Nephron (organoid): ENCODE data around the gene FBXO31.

Source experiments
- H3K27ac Mint-ChIP-seq, 3 experiments: 2 replicates each; pipeline ENCODE4 v1.8.0; 2020; ENCODE audit warnings: mixed read lengths in 3 of 3, mild to moderate bottlenecking in 2 of 3, moderate library complexity in 1 of 3
- H3K27me3 Mint-ChIP-seq: 2 replicates; pipeline ENCODE4 v1.8.0; 2021; ENCODE audit warnings: low read depth, mild to moderate bottlenecking, moderate library complexity, mixed read lengths
- H3K36me3 Mint-ChIP-seq: 2 replicates; pipeline ENCODE4 v1.8.0; 2020; ENCODE audit warnings: low read depth, mixed read lengths
- H3K4me1 Mint-ChIP-seq: 2 replicates; pipeline ENCODE4 v1.8.0; 2020; ENCODE audit warnings: mixed read lengths
- H3K4me3 Mint-ChIP-seq, 3 experiments: 2 replicates each; pipeline ENCODE4 v1.8.0; 2020; ENCODE audit warnings: mild to moderate bottlenecking in 3 of 3, mixed read lengths in 3 of 3, moderate library complexity in 2 of 3
- H3K9me3 Mint-ChIP-seq: 2 replicates; pipeline ENCODE4 v1.8.0; 2020; ENCODE audit warnings: mixed read lengths
- CTCF ChIP-seq, 3 experiments: fragments of 200-600 bp; sonication (generic); IDR thresholded peaks; one replicate each; pipeline ENCODE4 v1.5.0; 2021; ENCODE audit warnings: antibody characterized with exemption in 3 of 3; ENCODE audit not compliant: unreplicated experiment in 3 of 3

FBXO31 gene

DNA sequence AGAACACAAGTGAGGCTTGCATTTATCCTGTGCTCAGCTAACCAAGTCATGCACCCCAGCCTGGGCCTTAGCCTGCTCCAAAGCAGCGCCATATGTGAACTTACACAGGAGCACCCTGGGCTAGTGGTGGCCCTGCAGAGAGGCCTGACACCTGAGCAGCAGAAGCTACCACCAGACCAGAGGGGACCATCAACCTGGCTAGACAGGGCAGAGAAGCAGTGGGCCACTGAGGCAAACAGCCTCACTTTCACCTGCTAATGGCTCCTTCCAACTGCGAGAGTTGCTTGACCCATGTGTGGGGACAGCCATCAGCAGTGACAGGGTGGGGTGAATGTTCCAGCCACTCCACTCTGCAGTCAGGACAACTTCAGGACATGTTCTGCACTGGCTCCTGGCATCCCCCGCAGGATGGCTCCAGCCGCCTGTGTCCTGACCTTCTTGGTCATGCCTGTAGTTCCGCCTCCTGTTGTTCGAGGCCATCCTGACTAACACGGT is 63.5 kb downstream of the FBXO31 start:
- no peaks in the 10 kb centered on the region for H3K36me3 Mint-ChIP-seq
- peak overlapping the region in 1 of 3 experiments; percentile 43 for H3K4me3 Mint-ChIP-seq
- TF ChIP-seq CTCF (IDR thresholded peaks at IDR 0.05; ENCODE audit: unreplicated experiment in 3 of 3) = no peak
- H3K4me1 Mint-ChIP-seq = peaks cover 7% of the 10 kb centered on the region
- no peaks in the 10 kb centered on the region for H3K9me3 Mint-ChIP-seq
- H3K27me3 Mint-ChIP-seq = no peaks in the 10 kb centered on the region
- no peak overlapping the region for H3K27ac Mint-ChIP-seq

DNA sequence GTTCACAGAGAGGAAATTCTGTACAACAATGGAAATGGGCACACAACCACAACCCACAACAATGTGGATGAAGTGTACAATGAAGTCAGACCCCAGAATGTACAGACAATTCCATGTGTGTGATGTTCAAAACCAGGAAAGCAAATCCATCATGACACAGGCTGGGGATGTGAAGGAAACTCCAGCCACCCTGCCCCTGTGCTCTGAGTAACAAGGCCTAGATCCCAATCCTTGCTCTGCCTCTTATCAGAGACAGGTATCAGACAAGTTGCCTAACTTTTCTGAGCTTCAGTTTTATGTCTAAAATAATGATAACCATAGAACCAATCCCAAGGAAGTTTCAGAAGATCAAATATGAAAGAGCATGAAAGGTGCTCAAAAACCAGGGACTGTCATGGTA is 64.6 kb downstream of the FBXO31 start:
- Mint-ChIP-seq H3K27me3 (no peaks in the 10 kb centered on the region), H3K36me3 (no peaks in the 10 kb centered on the region), H3K4me1 (peaks cover 7% of the 10 kb centered on the region), H3K9me3 (no peaks in the 10 kb centered on the region), H3K4me3 (peak overlapping the region; percentile 94 to 97 (median 97)), H3K27ac (peak overlapping the region in 2 of 3 experiments; percentile 27 to 99)
- TF ChIP-seq CTCF (IDR thresholded peaks at IDR 0.05; ENCODE audit: unreplicated experiment in 3 of 3) = no peak

DNA sequence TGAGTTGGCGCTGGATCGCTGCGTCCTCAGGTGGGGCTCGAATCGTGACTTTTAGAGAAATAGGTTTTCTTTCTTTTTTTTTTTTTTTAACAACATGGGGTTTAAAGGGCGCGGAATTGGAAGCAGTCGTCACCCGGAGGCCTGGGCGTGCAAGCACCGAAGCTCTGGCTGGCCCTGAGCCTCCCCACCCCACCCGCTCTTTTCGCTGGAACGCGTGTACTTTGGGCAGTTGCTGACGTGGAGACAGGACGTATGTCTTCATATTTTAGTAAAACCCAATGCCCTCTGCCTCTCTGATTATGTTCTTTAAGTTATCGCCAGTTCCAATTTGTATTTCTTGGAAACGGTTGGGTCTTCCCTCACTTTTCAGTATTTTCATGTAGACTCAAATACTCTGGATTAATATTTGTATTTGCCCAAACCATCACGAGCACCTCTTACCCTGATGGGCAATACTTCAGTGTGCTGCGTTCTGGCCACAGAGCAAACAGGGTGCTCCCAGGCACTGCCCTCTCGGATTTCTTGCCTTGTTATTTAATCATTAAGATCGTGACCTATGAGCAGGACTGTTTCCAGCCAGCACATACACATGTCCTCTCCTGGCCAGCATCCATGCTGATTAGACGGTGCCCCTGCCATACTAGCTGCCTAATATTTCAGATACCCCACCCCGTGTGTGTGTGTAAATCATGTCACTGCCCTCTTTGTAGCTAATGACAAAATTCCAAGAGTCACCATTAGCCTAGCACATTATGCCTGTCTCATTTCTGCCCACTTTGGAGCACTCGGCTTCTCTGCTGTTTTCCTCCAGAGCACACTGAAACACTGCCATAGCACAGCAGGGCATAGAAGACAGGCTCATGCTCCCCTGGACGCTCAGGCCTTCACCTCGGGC is 65.6 kb downstream of the FBXO31 start:
- H3K9me3 Mint-ChIP-seq = no peaks in the 10 kb centered on the region
- no peaks in the 10 kb centered on the region for H3K36me3 Mint-ChIP-seq
- peak overlapping the region; percentile 94 to 97 (median 97) for H3K4me3 Mint-ChIP-seq
- H3K27me3 Mint-ChIP-seq = no peaks in the 10 kb centered on the region
- TF ChIP-seq CTCF (IDR thresholded peaks at IDR 0.05; ENCODE audit: unreplicated experiment in 3 of 3) = no peak
- H3K27ac Mint-ChIP-seq = peak overlapping the region; percentile 27 to 99 (median 96)
- H3K4me1 Mint-ChIP-seq = peaks cover 7% of the 10 kb centered on the region

DNA sequence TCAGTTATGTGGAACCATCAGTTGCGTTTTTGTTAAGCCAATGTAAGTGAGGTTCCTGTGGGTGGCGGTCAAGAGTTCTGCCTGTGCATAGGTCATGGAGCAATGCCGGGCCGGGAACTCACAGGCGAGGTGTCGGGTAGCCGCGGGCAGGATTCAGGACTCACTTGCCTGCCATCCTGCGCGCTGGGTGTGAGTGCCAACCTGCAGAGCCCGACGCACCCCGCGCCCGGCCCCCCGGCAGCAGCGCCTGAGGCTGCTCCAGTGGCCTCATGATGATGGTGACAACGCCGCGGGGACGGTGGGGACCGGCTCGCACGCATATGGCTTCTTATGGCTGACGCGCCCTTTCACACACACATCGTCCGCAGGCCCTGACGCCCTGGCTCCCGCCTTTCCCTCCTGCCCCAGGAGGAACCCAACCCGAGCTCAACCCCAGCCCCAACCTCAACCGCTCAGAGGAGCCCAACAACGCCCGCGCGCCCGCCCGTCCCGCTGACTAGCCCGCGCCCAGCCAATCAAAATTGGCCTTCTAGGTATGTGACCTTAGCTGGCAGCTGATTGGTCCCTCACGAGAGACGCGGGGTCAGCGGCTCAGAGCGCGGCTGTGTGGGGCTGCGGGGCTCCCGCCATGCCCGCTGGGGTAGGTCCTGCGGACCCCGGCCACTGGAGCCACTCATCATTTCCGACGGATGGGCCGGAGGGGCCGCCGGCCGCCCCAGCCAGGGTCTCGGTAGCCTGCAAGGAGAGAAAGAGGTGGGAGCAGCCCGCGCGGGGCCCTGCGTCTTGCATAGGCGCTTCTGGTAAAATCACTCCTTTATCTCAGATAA is 66.4 kb downstream of the FBXO31 start, which contains the start of gene C16orf95:
TSS of gene C16orf95 (minus strand) at position 470 of the 827 bp plus-strand sequence. CDS start at position 320, 150 bp downstream.
- Mint-ChIP-seq H3K27ac (peak within 1 kb of the TSS; percentile 27 to 99 (median 96)), H3K9me3 (no peaks in the 10 kb centered on the region), H3K27me3 (no peaks in the 10 kb centered on the region), H3K4me1 (peaks cover 7% of the 10 kb centered on the region), H3K4me3 (peak within 1 kb of the TSS; percentile 94 to 97 (median 97)), H3K36me3 (no peaks in the 10 kb centered on the region)
- peak; percentile 51 to 58 (median 52) for TF ChIP-seq CTCF (IDR thresholded peaks at IDR 0.05; ENCODE audit: unreplicated experiment in 3 of 3)

- no peaks in the 10 kb centered on the region for H3K27me3 Mint-ChIP-seq
- TF ChIP-seq CTCF (IDR thresholded peaks at IDR 0.05; ENCODE audit: unreplicated experiment in 3 of 3) = no peak
- H3K27ac Mint-ChIP-seq = peak overlapping the region; percentile 27 to 99 (median 96)
- no peaks in the 10 kb centered on the region for H3K36me3 Mint-ChIP-seq
- H3K4me1 Mint-ChIP-seq = peaks cover 7% of the 10 kb centered on the region
- no peaks in the 10 kb centered on the region for H3K9me3 Mint-ChIP-seq
- H3K4me3 Mint-ChIP-seq = peak overlapping the region; percentile 94 to 97 (median 97)
Observed at GRCh38 chr16:87316450-87316922, 67.1 kb downstream of the FBXO31 start.
